Stomach (tissue), 4 donors: ENCODE data around the gene G0S2.

Experiments
- CTCF ChIP-seq, 7 experiments: fragments of 450-650 bp in 4 of 7; fragments of 200-600 bp in 3 of 7; sonication (generic) in 3 of 7; IDR thresholded peaks; one replicate each; pipeline ENCODE4 v1.5.1; 2016 to 2019; ENCODE audit warnings: antibody characterized with exemption in 7 of 7, control low read depth in 2 of 7, mild to moderate bottlenecking in 1 of 7
- POLR2AphosphoS5 ChIP-seq, 3 donors: sonication (generic); formaldehyde crosslinking; IDR thresholded peaks; one replicate each; pipeline ENCODE4 v1.6.1; 2016; ENCODE audit warnings: antibody characterized with exemption in 3 of 3

GRCh38 chr1:209673631-209674417 is 1.4 kb upstream of the G0S2 start:
- TF ChIP-seq POLR2AphosphoS5 (IDR thresholded peaks at IDR 0.05) (peak in 1 of 3 donors; percentile 2), CTCF (IDR thresholded peaks at IDR 0.05) (no peak)
